ENCODE results near the gene KIAA1217.

- TF ChIP-seq CTCF (conservative IDR thresholded peaks at IDR 0.05) (no peak), ZFX (IDR thresholded peaks at IDR 0.05) (no peak)
Measured at GRCh38 chr10:24554036-24554435, 345.1 kb downstream of the KIAA1217 start.
